Measurements from ENCODE around the gene HNRNPD. TPM values are rescaled to one million over a fixed set of nuclear protein-coding genes. Genes with fewer than 3 reads are reported as not detected.

HNRNPD gene
- total RNA-seq, 1 donor from 2014 or later: 91.8 TPM

DNA sequence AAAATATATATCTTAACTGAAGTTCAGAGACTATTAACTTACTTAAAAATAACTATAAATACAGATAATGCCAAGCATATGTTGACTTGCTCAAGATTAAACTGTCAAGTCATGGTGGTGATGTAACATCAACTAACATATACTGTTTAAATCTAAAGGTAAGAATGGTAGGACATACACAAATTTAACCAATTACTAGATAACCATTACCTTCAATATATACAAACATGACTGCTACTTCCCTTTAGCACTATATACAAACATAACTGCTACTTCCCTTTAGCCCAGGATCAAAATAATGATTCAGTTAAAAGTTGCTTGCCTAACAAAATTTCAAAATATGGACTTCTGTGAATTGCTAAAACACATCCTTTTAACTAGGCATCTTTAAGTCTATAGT lies 14.9 kb downstream of the HNRNPD start:
- Histone ChIP-seq H3K27ac (no peak overlapping the region), H3K27me3 (no peaks in the 10 kb centered on the region), H3K36me3 (peaks cover 0 to 40% of the 10 kb centered on the region in 2 donors), H3K4me1 (peaks cover 75% of the 10 kb centered on the region), H3K9me3 (no peaks in the 10 kb centered on the region), H3K4me3 (no peak overlapping the region)
- DNase-seq (ENCODE audit: extremely low spot score in 2 of 2): no peak
- intact Hi-C loops (cut with DNase I): no loop called here
- TF ChIP-seq, protein P1, sequence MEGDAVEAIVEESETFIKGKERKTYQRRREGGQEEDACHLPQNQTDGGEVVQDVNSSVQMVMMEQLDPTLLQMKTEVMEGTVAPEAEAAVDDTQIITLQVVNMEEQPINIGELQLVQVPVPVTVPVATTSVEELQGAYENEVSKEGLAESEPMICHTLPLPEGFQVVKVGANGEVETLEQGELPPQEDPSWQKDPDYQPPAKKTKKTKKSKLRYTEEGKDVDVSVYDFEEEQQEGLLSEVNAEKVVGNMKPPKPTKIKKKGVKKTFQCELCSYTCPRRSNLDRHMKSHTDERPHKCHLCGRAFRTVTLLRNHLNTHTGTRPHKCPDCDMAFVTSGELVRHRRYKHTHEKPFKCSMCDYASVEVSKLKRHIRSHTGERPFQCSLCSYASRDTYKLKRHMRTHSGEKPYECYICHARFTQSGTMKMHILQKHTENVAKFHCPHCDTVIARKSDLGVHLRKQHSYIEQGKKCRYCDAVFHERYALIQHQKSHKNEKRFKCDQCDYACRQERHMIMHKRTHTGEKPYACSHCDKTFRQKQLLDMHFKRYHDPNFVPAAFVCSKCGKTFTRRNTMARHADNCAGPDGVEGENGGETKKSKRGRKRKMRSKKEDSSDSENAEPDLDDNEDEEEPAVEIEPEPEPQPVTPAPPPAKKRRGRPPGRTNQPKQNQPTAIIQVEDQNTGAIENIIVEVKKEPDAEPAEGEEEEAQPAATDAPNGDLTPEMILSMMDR (IDR thresholded peaks at IDR 0.05): no peak
- TF ChIP-seq POLR2A (IDR thresholded peaks at IDR 0.05) (no peak), POLR2AphosphoS5 (IDR thresholded peaks at IDR 0.05; ENCODE audit: insufficient read depth in 1 of 2, low read depth in 1 of 2) (no peak)

DNA sequence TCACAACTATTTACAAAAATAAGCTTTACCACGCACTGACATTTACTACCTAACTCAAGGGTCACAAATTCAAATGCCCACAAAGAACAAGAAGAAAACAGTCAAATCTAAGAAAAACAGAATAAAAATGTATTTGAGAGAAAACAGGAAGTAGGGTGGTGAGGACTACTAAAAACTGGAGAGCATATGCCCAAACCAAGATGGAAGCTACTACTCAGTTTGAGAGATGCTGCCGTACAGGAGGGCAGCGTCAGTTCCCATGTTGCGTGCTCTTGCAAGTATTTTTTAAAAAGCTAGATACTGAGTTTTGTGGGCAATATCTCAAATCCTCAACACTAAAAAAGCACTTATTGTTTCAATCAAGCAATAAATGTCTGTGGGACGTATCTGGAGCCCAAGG lies 16.2 kb downstream of the HNRNPD start:
- H3K27ac ChIP-seq: no peak overlapping the region
- DNase-seq (ENCODE audit: extremely low spot score in 2 of 2): no peak
- TF ChIP-seq POLR2AphosphoS5 (IDR thresholded peaks at IDR 0.05; ENCODE audit: insufficient read depth in 1 of 2, low read depth in 1 of 2): no peak
- TF ChIP-seq, protein P1 (IDR thresholded peaks at IDR 0.05): no peak
- TF ChIP-seq POLR2A (IDR thresholded peaks at IDR 0.05): no peak
- H3K36me3 ChIP-seq: peaks cover 0 to 45% of the 10 kb centered on the region in 2 donors
- peaks cover 70% of the 10 kb centered on the region for H3K4me1 ChIP-seq
- no peak overlapping the region for H3K4me3 ChIP-seq
- no peaks in the 10 kb centered on the region for H3K9me3 ChIP-seq
- H3K27me3 ChIP-seq: no peaks in the 10 kb centered on the region
- intact Hi-C loops (cut with DNase I): no loop called here

DNA sequence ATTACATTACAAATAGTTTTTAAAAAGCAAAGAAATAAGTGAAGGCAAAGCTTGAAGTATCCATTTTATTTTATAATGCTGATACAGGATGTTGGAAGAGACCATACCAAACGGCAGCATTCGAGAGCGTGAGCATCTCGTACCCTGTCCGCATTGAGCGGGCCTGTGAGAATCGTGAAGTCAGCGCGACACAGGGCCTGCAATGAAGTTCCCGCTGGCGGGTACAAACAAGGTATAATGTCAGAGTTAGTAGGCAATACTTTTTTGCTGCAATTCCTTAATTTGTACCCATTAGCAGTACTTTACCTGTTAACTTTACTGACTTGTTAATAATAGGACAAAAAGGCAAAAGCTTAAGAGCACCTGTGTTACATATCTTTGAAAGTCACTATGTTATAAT lies 19.0 kb downstream of the HNRNPD start:
- Histone ChIP-seq H3K4me3 (no peak overlapping the region), H3K9me3 (no peaks in the 10 kb centered on the region), H3K27ac (no peak overlapping the region), H3K27me3 (no peaks in the 10 kb centered on the region), H3K36me3 (peaks cover 0 to 58% of the 10 kb centered on the region in 2 donors), H3K4me1 (peaks cover 51% of the 10 kb centered on the region)
- no peak for DNase-seq (ENCODE audit: extremely low spot score in 2 of 2)
- intact Hi-C loops (cut with DNase I): no loop called here
- TF ChIP-seq POLR2AphosphoS5 (IDR thresholded peaks at IDR 0.05; ENCODE audit: insufficient read depth in 1 of 2, low read depth in 1 of 2) (no peak), POLR2A (IDR thresholded peaks at IDR 0.05) (no peak)
- TF ChIP-seq, protein P1 (IDR thresholded peaks at IDR 0.05): no peak

DNA sequence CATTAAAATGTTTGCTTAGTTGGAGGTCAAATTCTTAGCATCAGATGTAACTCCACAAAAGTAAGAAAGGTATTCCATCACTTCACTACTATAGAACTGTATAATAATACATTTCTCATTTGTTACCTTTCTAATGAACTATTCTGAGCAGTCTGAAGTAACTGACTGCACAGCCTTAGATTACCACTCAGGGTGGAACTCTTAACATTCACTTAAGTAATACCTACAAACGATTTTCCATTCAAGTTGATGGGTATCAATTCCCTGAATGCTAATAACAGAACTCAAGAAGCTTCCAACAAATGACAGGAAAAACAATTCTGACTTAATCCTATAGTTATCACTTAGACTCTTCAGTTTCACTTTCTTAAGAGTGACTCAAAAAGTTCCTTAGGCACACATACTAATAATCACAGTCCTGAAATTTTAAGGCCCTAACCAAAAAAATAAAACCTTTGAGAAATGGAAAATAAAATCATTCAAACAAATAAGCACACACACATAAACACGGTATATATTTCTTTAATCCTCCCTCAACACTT lies 20.9 kb downstream of the HNRNPD start:
- DNase-seq (ENCODE audit: extremely low spot score in 2 of 2): no peak
- TF ChIP-seq POLR2AphosphoS5 (IDR thresholded peaks at IDR 0.05; ENCODE audit: insufficient read depth in 1 of 2, low read depth in 1 of 2): no peak
- no peak for TF ChIP-seq POLR2A (IDR thresholded peaks at IDR 0.05)
- TF ChIP-seq, protein P1 (IDR thresholded peaks at IDR 0.05): no peak
- Histone ChIP-seq H3K27me3 (no peaks in the 10 kb centered on the region), H3K4me3 (no peak overlapping the region), H3K4me1 (peaks cover 32% of the 10 kb centered on the region), H3K36me3 (peaks cover 0 to 52% of the 10 kb centered on the region in 2 donors), H3K27ac (no peak overlapping the region), H3K9me3 (no peaks in the 10 kb centered on the region)
- intact Hi-C loops (cut with DNase I): no loop called here

DNA sequence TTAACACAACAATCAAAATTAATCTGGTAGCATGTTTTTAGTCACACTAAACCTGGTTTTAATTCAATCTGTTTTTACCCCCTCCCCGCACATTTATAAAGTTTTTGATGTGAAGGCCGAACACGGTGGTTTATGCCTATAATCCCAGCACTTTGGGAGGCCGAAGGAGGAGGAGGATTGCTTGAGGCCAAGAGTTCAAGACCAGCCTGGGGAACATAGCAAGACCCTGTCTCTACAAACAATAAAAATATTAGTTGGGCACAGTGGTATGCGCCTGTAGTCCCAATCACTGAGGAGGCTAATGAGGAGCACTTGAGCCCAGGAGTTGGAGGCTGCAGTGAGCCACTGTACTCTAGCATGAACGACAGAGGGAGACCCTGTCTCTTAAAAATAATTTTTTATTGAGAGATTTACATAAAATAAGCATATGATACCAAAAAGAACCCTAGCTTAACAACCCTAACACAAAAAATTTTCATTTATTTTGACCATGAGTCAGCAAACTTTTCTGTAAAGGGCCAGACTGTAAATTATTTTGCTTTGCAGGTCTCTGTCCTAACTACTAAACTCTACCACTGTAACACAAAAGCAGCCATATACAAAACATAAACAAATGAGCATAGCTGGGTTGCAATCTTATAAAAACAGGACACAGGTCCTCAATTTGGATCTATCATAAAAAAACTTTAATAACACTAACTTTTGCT lies 21.5 kb downstream of the HNRNPD start:
- no peaks in the 10 kb centered on the region for H3K9me3 ChIP-seq
- TF ChIP-seq, protein P1 (IDR thresholded peaks at IDR 0.05): no peak
- TF ChIP-seq POLR2AphosphoS5 (IDR thresholded peaks at IDR 0.05; ENCODE audit: insufficient read depth in 1 of 2, low read depth in 1 of 2) (no peak), POLR2A (IDR thresholded peaks at IDR 0.05) (no peak)
- H3K4me1 ChIP-seq: peaks cover 25% of the 10 kb centered on the region
- no peaks in the 10 kb centered on the region for H3K27me3 ChIP-seq
- H3K36me3 ChIP-seq: peaks cover 0 to 50% of the 10 kb centered on the region in 2 donors
- intact Hi-C loops (cut with DNase I): no loop called here
- DNase-seq (ENCODE audit: extremely low spot score in 2 of 2): no peak
- no peak overlapping the region for H3K4me3 ChIP-seq
- H3K27ac ChIP-seq: no peak overlapping the region
